A549 (cell line): ENCODE measurements around the gene TET2. TPM values are rescaled to one million over a fixed set of nuclear protein-coding genes. Genes with fewer than 3 reads are reported as not detected.

Experiments used
- ATAC-seq, 2 experiments: fragments of 200-7000 bp in 1 of 2; fragments of >200 bp in 1 of 2; cut with Nextera tagmentation in 1 of 2; cut with Tn5 transposase in 1 of 2; 3 replicates each; pipeline versions ENCODE4 v1.8.0 to v1.9.1; 2018 to 2020; ENCODE audit warnings: mild to moderate bottlenecking in 1 of 2, moderate library complexity in 1 of 2
- CTCF ChIA-PET: fragments of 300-600 bp; sonication (Branson Sonifier 250); formaldehyde crosslinking; extraction: SDS; loops from one replicate; lab custom pipeline; 2021; ENCODE audit warnings: antibody characterized with exemption, inconsistent platforms; lab: Yijun Ruan, JAX
- POLR2A ChIA-PET: fragments of 350-600 bp; formaldehyde crosslinking; extraction: SDS; loops from one replicate; lab custom pipeline; 2021; ENCODE audit warnings: antibody characterized with exemption, inconsistent platforms; lab: Yijun Ruan, JAX
- DNase-seq, 2 experiments: peaks; one replicate each; pipeline versions ENCODE4 v3.0.0 to v3.0.0-alpha.2; 2011 to 2016; ENCODE audit warnings: low read depth in 1 of 2, low spot score in 1 of 2
- FAIRE-seq: peaks from 2 replicates; lab custom pipeline; 2011; peaks lifted over from hg19 to GRCh38; lab: Jason Lieb, UNC
- H3K27ac ChIP-seq, 2 experiments: fragments of >200 bp; sonication (Bioruptor Twin); formaldehyde crosslinking; 3 replicates each; pipeline ENCODE4 v1.5.1; 2016 to 2017
- H3K4me1 ChIP-seq: fragments of >200 bp; sonication (Bioruptor Twin); formaldehyde crosslinking; 3 replicates; pipeline ENCODE4 v1.6.1; 2016
- H3K4me2 ChIP-seq: fragments of >200 bp; sonication (Bioruptor Twin); formaldehyde crosslinking; 3 replicates; pipeline ENCODE4 v1.6.1; 2016
- H3K4me3 ChIP-seq: fragments of >200 bp; sonication (Bioruptor Twin); formaldehyde crosslinking; 3 replicates; pipeline ENCODE4 v1.5.1; 2016
- H3K9me3 ChIP-seq: fragments of >200 bp; sonication (Bioruptor Twin); formaldehyde crosslinking; 3 replicates; pipeline ENCODE4 v1.6.1; 2016
- ATOH8 ChIP-seq: fragments of 250-450 bp; sonication (Bioruptor Pico); IDR thresholded peaks from 2 replicates; pipeline ENCODE4 v1.5.0; 2020; ENCODE audit warnings: low read depth, mild to moderate bottlenecking, moderate library complexity
- CHD2 ChIP-seq: fragments of 150-350 bp; IDR thresholded peaks from 2 replicates; pipeline ENCODE4 v1.6.1; 2014; ENCODE audit warnings: low read length; ENCODE audit not compliant: partially characterized antibody
- E2F6 ChIP-seq: IDR thresholded peaks from 2 replicates; pipeline ENCODE4 v1.6.1; 2012; ENCODE audit warnings: low read depth, borderline replicate concordance
- EP300 ChIP-seq, 2 experiments: fragments of >200 bp; sonication (Bioruptor Twin); formaldehyde crosslinking; IDR thresholded peaks; 2 replicates in 1 of 2; 3 replicates in 1 of 2; pipeline ENCODE4 v1.6.1; 2016 to 2017
- FOSB ChIP-seq: fragments of 250-450 bp; sonication (Bioruptor Pico); IDR thresholded peaks from 2 replicates; pipeline ENCODE4 v1.5.0; 2020; ENCODE audit warnings: mild to moderate bottlenecking, moderate library complexity
- FOXS1 ChIP-seq: fragments of 250-450 bp; sonication (Bioruptor Pico); IDR thresholded peaks from 2 replicates; pipeline ENCODE4 v1.5.0; 2020; ENCODE audit warnings: mild to moderate bottlenecking, moderate library complexity
- HEYL ChIP-seq: fragments of 250-450 bp; sonication (Bioruptor Pico); IDR thresholded peaks from 2 replicates; pipeline ENCODE4 v1.8.0; 2021; ENCODE audit warnings: mild to moderate bottlenecking, moderate library complexity
- HOXA7 ChIP-seq: fragments of 250-450 bp; sonication (Bioruptor Pico); IDR thresholded peaks from 2 replicates; pipeline ENCODE4 v1.5.0; 2020; ENCODE audit warnings: mild to moderate bottlenecking, moderate library complexity
- HOXB13 ChIP-seq: fragments of 250-450 bp; sonication (Bioruptor Pico); IDR thresholded peaks from 2 replicates; pipeline ENCODE4 v1.5.0; 2020; ENCODE audit warnings: low read depth, mild to moderate bottlenecking, moderate library complexity
- HOXB5 ChIP-seq: fragments of 250-450 bp; sonication (Bioruptor Pico); IDR thresholded peaks from 2 replicates; pipeline ENCODE4 v1.5.0; 2020; ENCODE audit warnings: mild to moderate bottlenecking, moderate library complexity
- JUN ChIP-seq, 2 experiments: fragments of >200 bp; sonication (Bioruptor Twin); formaldehyde crosslinking; IDR thresholded peaks; 2 replicates in 1 of 2; 3 replicates in 1 of 2; pipeline ENCODE4 v1.6.1; 2016 to 2017
- JUNB ChIP-seq: fragments of >200 bp; sonication (Bioruptor Twin); formaldehyde crosslinking; IDR thresholded peaks from 2 replicates; pipeline ENCODE4 v1.6.1; 2016
- MAX ChIP-seq: IDR thresholded peaks from 2 replicates; pipeline ENCODE4 v1.6.1; 2012
- MAZ ChIP-seq: fragments of 150-350 bp; IDR thresholded peaks from 2 replicates; pipeline ENCODE4 v1.6.1; 2014; ENCODE audit warnings: antibody characterized with exemption, low read depth, low read length, borderline replicate concordance
- NFE2L2 ChIP-seq: fragments of 150-350 bp; conservative IDR thresholded peaks from 2 replicates; pipeline ENCODE4 v1.6.1; 2014; ENCODE audit warnings: low read length
- NPAS2 ChIP-seq: fragments of 250-450 bp; sonication (Bioruptor Pico); IDR thresholded peaks from 2 replicates; pipeline ENCODE4 v1.8.0; 2022; ENCODE audit warnings: mild to moderate bottlenecking, moderate library complexity, borderline replicate concordance
- NR3C1 ChIP-seq: fragments of >200 bp; sonication (Bioruptor Twin); formaldehyde crosslinking; IDR thresholded peaks from 3 replicates; pipeline ENCODE4 v1.6.1; 2017
- PHF8 ChIP-seq: fragments of 200-600 bp; sonication (generic); IDR thresholded peaks from 2 replicates; pipeline ENCODE4 v1.6.1; 2016; ENCODE audit warnings: low read depth, mild to moderate bottlenecking, antibody characterized with exemption, moderate library complexity, borderline replicate concordance
- POLR2AphosphoS2 ChIP-seq: conservative IDR thresholded peaks from 2 replicates; pipeline ENCODE4 v1.6.1; 2012; ENCODE audit warnings: low read length, improper control_type of control experiment, inconsistent platforms
- RARB ChIP-seq: fragments of 250-450 bp; sonication (Bioruptor Pico); IDR thresholded peaks from 2 replicates; pipeline ENCODE4 v1.8.0; 2021; ENCODE audit warnings: mild to moderate bottlenecking, moderate library complexity
- RCOR1 ChIP-seq: fragments of 150-350 bp; IDR thresholded peaks from 2 replicates; pipeline ENCODE4 v1.6.1; 2014; ENCODE audit warnings: antibody characterized with exemption, low read length, low read depth
- RFX5 ChIP-seq: fragments of 450-650 bp; IDR thresholded peaks from 2 replicates; pipeline ENCODE4 v1.7.1; 2014; ENCODE audit warnings: antibody characterized with exemption, mild to moderate bottlenecking, moderate library complexity
- RNF2 ChIP-seq: fragments of 200-600 bp; sonication (generic); IDR thresholded peaks from 2 replicates; pipeline ENCODE4 v1.6.1; 2016; ENCODE audit warnings: low read depth, mild to moderate bottlenecking, antibody characterized with exemption, moderate library complexity, borderline replicate concordance
- SMC3 ChIP-seq: fragments of >200 bp; sonication (Bioruptor Twin); formaldehyde crosslinking; IDR thresholded peaks from 3 replicates; pipeline ENCODE4 v1.6.1; 2018; ENCODE audit warnings: inconsistent platforms
- TFCP2L1 ChIP-seq: fragments of 250-450 bp; sonication (Bioruptor Pico); IDR thresholded peaks from 2 replicates; pipeline ENCODE4 v1.5.0; 2021; ENCODE audit warnings: mild to moderate bottlenecking
- TP53 ChIP-seq: fragments of 250-450 bp; sonication (Bioruptor Pico); IDR thresholded peaks from 2 replicates; pipeline ENCODE4 v1.5.0; 2021; ENCODE audit warnings: mild to moderate bottlenecking, moderate library complexity
- ZNF302 ChIP-seq: fragments of 250-450 bp; sonication (Bioruptor Pico); IDR thresholded peaks from 2 replicates; pipeline ENCODE4 v1.9.0; 2021; ENCODE audit warnings: inconsistent platforms, mild to moderate bottlenecking, moderate library complexity
- whole genome bisulfite sequencing: methylation state at CpG from one replicate; pipeline ENCODE4 v1.1.6; 2017; ENCODE audit errors: missing lambda C conversion rate; 5-methylcytosine and 5-hydroxymethylcytosine counted together
- polyA plus RNA-seq, 4 experiments: library from polyadenylated mRNA; depleted of rRNA in 3 of 4; stranded (reverse); fragments of >200 nt; fragmentation: RNase III in 1 of 4; extraction: RNeasy Plus Mini Kit Qiagen cat#74134 plus additional on column Dnase treatment in 1 of 4; gene quantifications; 2 replicates in 3 of 4; 3 replicates in 1 of 4; pipeline ENCODE4 v1.2.3, GENCODE V29; 2011 to 2017

Gene TET2
- polyA plus RNA-seq, 2 of the 4 experiments (the other 2 are of a cell fraction): 2.2 to 6.6 TPM

- 2% methylated on average over 16 of the region's 16 CpGs for WGBS
- Histone ChIP-seq H3K9me3 (no peaks in the 10 kb centered on the region), H3K4me2 (peak overlapping the region; percentile 84), H3K4me3 (peak overlapping the region; percentile 68), H3K27ac (peak overlapping the region; percentile 92 to 96), H3K4me1 (peaks cover 21% of the 10 kb centered on the region)
- no peak for FAIRE-seq
- no peak for TF ChIP-seq RCOR1
- TF ChIP-seq POLR2AphosphoS2: no peak
- no peak for TF ChIP-seq HEYL (CRISPR knock-in tag)
- TF ChIP-seq FOXS1 (CRISPR knock-in tag): no peak
- no peak for TF ChIP-seq SMC3
- TF ChIP-seq NR3C1: no peak
- no peak for TF ChIP-seq TFCP2L1
- TF ChIP-seq E2F6: no peak
- TF ChIP-seq RFX5: no peak
- TF ChIP-seq JUNB: no peak
- no peak for TF ChIP-seq EP300 (IDR thresholded peaks at IDR 0.05)
- no peak for TF ChIP-seq ATOH8 (CRISPR knock-in tag)
- no peak for TF ChIP-seq JUN (IDR thresholded peaks at IDR 0.05)
- TF ChIP-seq HOXB13 (CRISPR knock-in tag): no peak
- no peak for TF ChIP-seq RARB (CRISPR knock-in tag)
- POLR2A ChIA-PET: interaction anchor here (1.8 kb wide), 1 partner anchor 326 kb away, joined by 9 read pairs; the partner anchor contains the start of gene PPA2
- CTCF ChIA-PET: interaction anchor here (1.0 to 1.6 kb wide), 2 partner anchors 292 to 326 kb away, joined by 3 to 10 read pairs; partner anchors contain the start of gene PPA2
- ATAC-seq: peak in 1 of 2 experiments; percentile 15; a peak in 2 of 6 replicates
- DNase-seq: peak in 1 of 2 experiments; percentile 24
Observed at GRCh38 chr4:105147553-105148161, 981 bp downstream of the TET2 start.

GRCh38 chr4:105148356-105148755, 1.7 kb downstream of the TET2 start:
- Histone ChIP-seq H3K27ac (no peak overlapping the region), H3K9me3 (no peaks in the 10 kb centered on the region), H3K4me1 (peaks cover 21% of the 10 kb centered on the region), H3K4me2 (peak overlapping the region; percentile 84), H3K4me3 (peak overlapping the region; percentile 68)
- POLR2A ChIA-PET: no interaction called here
- no peak for DNase-seq
- WGBS: 52% methylated on average over 1 of the region's 1 CpG
- no peak for ATAC-seq
- TF ChIP-seq NFE2L2 (no peak), MAX (no peak), MAZ (no peak), RFX5 (no peak), HOXB5 (CRISPR knock-in tag) (no peak), JUN (IDR thresholded peaks at IDR 0.05) (no peak), PHF8 (no peak), ATOH8 (CRISPR knock-in tag) (no peak), HEYL (CRISPR knock-in tag) (no peak), CHD2 (no peak), ZNF302 (CRISPR knock-in tag) (no peak), TP53 (CRISPR knock-in tag) (no peak), JUNB (no peak), NPAS2 (CRISPR knock-in tag) (no peak), E2F6 (no peak), HOXA7 (CRISPR knock-in tag) (no peak), RNF2 (no peak), FOSB (CRISPR knock-in tag) (no peak)
- CTCF ChIA-PET: no interaction called here
- FAIRE-seq: no peak
